Measurements from ENCODE around the gene AGTR1.

The AGTR1 gene

DNA sequence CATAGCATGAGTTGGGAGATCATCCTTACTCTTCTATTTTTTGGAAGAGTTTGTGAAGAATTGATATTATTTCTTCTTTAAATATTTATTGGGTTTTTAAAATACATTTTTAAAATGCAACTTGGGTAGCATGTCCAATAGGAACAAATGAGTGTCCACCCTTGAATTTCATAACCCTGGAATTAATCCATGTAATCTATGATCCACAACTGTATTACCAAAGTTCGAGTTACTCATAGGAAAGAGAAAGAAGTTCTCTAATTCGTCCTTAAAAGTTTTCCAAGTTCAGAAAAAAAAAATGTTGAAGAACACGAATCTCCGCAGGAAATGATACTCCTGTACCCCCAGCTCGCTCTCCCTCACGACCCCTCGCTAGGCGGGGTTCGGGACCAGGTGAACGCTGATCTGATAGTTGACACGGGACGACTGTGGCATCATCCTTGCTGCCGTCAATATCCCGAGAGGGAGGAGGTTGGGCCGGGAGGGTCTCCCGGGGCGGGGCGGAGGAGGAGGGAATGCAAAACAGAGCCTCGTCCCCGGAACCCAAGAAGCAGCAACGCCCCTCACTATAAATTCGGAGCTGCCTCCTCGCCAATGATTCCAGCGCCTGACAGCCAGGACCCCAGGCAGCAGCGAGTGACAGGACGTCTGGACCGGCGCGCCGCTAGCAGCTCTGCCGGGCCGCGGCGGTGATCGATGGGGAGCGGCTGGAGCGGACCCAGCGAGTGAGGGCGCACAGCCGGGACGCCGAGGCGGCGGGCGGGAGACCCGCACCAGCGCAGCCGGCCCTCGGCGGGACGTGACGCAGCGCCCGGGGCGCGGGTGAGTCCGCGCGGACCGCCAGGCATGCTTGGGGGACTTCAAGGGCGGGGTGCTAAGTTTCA is at the start of gene AGTR1:
Gene AGTR1, plus strand, starts transcription at position 598 of the 884 bp plus-strand sequence. CDS start 43,133 bp downstream, outside the sequence.
- DNase-seq = no peak

DNA sequence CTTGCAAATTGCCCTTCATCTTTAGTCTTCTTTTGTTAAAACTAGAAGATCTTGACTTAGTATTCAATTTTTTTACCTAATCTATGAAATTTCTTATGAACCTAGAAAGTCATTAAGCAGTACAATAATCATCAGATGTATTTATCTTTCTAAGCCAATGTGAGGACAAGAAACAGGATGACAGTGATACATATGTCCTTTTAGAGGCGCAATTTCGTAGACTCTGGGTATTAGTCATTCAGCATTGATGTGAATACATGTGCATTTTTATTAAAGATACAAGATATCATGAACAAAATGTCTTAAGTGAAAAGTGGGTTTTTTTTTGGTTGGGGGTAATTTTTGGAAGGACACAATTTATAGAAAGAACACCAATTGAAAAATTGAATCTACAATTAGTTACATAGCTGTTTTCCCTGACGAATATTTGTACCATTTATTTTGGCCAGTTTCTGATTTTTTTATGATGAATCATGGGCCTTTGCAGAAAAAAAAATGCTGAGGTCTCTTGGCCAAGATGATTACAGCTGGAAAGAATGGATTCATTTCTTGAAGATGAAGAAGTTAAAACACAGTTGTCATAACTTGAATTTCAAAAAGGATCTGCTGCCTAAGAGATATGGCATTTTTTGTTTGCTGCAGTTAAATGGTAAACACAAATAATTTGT is 48.9 kb upstream of the AGTR1 start:
- no peak for DNase-seq

DNA sequence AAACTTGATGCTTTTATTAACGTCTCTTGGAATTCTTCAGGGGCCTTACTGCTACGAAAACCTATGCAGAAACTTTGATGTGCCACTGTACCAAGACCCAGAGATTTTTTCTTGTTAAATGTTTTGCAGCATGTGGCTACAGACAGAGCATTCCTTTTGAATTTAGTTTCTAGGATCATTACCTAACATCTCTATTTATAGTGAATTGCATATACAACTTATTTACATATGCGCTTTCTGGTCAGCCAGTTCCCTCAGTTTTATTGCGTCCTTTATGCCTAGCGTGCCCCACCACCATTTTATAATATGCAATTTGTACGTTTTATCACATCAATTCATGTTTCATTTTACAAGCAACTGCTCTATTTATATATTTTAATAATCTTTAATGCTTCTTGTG is 46.2 kb upstream of the AGTR1 start:
- no peak for DNase-seq

DNA sequence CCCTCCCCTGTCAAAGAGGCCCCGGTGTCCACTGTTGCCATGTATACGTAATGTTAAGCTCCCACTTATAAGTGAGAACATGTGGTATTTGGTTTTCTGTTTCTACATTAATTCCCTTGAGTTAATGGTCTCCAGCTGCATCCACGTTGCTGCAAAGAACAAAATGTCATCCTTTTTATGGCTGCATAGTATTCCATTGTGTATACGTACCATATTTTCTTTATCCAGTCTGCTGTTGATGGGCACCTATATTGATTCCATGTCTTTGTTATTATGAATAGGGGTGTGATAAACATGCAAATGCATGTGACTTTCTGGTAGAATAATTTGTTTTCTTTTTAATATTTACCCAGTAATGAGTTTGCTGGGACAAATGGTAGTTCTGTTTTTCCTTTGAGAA is 43.3 kb upstream of the AGTR1 start:
- DNase-seq = no peak

DNA sequence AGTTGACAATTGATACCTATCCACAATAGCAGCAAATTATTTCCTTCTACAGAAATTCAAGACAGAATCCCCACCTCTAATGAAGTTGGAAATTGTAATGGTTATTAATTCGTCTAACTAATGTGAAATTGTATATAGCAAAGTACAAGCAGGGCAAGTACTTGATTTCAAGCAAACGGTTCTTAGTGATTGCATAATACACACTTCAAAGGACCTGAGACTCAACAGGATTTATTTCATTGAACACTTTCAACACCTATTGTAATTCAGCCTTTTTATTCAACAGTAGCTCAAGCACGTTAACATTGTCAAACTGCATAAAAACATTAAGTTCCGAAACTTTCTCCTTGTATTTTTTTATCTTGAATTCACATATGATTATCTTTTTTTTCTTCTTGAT is 40.2 kb upstream of the AGTR1 start:
- DNase-seq = no peak

DNA sequence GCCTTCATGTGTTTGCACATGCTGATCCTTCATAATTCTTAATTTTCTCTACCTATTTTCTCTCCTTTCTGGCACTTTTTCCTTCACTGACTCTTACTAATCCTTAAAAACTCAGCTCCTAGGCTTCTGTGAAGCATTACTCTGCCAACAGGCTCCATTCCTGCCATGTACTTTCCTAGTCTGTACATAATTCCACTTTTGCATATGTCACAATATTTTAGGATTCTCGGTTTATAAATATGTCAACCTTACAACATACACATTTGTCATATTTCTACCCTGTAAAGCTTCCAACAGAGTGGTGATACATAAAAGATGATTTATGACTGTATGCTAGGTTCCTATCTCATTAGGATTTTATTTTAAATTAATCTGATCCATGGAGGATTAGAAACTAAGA is 38.2 kb upstream of the AGTR1 start:
- DNase-seq = no peak

DNA sequence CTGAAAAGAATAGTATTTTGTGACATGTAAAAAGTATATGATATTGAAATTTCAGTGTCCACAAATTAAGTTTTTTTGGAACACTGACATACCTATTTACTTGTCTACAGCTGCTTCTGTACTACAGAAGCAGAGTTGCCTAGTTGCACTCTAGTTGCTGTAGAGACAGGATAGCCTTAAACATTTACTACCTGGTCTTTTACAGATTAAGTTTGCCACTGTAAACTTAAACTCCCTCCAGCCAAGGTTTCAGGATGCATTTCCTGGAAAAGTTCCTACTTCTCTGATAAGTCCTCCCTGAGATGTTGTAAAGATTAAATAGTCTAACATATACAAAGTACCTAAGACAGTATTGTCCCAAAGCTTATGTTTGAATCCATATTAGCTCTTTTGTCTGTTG is 17.4 kb upstream of the AGTR1 start:
- no peak for DNase-seq

DNA sequence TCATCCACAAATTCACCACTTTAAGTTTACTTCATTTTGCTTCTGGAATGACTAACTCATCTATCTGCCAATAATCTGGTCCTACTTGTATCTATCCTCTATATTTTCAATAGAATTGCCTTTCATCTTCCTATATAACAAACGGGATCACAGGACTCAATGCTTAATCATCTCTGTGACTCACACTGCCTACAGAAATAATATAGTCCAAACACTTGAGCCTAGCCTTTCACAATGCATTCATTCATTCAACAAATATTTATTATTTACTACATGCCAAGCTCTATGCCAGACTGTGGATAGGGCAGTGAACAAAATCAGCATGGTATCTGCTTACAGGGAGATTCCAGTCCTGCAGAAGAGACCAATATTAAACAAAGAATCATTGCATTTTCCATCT is 16.6 kb upstream of the AGTR1 start:
- no peak for DNase-seq

DNA sequence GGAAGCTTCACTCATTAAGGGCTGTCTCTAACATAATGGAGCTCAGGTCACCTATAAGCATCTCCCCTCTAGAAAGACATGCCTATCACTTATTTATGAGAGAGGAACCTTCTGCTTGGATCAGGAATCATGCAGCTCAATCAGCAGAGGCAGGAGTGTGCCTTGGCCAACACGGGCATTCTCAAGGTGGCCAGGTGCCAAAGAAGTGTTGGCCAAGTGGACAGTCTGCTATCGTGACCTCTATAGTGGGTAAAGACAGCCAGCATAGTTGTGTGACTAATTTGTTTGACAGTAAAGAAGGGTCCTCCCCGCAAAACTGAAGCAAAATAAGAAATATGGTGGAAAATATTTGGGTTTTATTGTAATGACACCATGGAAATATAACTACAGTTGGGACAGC is 14.7 kb upstream of the AGTR1 start:
- no peak for DNase-seq

DNA sequence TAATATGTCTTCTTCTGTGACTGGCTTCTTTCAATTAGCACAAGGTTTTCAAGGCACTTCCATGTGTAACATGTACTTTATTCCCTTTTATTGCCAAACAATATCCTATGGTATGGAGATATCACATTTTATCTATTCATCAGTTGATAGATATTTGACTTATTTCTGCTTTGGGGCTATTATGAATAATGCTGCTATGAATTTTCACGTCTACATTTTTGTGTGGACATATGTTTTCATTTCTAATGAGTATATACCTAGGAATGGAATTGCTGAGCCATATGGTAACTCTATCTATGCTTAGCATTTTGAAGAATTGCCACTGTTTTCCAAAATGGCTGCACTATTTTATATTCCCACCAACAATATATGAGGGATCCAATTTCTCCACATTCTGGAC is 3.6 kb upstream of the AGTR1 start:
- no peak for DNase-seq

GRCh38 chr3:148698190-148698810 is 597 bp downstream of the AGTR1 start:
- no peak for DNase-seq

DNA sequence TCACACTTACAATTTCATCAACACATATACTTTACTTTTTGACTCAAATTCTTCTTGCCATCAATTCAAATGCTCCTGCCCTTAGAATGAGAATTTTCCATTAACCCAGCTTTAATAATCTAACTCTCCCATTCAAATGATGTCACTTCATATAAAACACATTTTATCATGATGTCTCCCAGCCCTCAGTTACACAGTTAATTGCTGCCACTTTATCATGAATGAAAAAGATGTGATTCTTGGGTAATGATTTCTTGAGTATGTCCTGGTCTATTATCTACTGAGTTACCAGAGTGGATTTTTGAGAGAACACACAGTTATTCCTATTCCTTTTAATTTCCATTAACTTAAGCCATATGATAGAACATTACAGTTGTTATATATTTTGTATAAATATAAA is 7.6 kb downstream of the AGTR1 start:
- no peak for DNase-seq

GRCh38 chr3:148707601-148708380 is 10.1 kb downstream of the AGTR1 start:
- no peak for DNase-seq

- DNase-seq = no peak
Measured at GRCh38 chr3:148708409-148708808, 10.7 kb downstream of the AGTR1 start.

DNA sequence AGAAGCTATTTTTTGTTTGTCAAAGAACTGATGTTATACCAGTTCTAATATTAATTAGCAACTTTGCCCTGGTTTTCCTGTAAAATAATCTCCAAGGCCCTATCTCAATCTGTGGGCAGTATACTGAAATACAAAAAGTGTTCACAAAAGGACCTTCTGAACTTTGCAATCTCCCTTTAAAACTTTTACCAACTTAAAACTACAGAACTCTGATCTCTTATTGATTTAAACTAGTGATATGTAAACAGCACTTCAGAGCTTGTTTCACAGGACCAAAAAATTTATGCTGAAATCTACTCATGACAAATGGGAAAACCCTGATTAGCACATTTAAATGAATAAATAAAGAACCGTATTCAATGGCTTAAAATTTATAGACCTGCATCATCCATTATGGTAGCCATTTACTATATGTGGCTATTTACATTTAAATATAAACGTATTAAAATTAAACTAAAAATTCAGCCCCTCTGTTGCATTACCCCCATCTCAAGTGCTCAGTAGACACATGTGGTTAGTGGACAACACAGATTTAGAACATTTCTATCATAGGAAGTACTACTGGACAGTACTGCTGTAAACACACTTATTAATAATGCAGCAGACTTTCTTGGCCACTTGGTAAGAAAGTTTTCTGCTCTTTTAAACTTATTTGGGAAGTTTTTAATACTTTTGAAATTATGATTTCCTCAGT is 12.0 kb downstream of the AGTR1 start:
- no peak for DNase-seq

DNA sequence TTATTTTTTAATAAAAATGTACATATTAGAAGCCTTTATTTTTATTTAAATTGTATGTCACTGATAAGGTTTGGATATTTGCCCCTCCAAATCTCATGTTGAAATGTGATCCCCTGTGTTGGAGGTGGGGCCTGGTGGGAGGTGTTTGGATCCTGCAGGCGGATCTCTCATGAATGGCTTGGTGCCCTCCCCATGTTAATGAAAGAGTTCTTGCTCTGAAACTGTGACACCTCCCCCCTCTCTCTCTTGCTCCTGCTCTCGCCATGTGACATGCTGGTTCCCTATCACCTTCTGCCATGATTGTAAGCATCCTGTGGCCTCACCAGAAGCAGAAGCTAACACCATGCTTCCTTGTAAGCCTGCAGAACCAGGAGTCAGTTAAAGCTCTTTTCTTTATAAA is 13.0 kb downstream of the AGTR1 start:
- no peak for DNase-seq

DNA sequence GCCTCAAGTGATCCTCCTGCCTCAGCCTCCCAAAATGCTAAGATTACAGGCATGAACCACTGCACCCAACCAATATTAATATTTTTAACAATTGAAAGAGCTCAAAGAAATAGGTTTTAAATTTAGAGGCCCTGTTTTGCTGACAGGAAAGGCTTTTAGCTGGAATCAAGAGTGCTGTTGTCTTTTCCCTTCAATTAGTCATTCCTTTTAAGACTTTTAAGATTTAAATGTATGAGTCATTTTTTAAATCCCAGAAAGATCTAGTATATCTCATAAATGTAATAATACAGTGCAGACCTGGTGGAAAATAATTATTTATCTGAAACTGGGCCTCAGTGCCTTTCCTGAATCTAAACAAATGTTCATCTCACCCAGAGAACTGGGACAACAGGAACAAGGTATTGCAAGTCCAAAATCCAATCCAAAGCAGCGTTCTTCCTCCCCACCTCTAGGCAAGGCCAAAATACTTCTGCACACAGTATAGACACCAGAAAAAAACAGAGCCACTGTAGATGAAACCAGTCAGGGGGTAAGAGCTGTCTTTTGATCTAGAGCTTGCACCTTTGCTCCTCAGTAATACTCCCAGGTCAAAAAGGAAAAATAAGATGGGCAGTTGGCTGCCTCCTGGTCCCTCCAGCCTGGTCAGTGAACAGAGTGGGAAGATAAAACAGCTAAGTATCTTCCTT is 14.4 kb downstream of the AGTR1 start:
- no peak for DNase-seq

- DNase-seq = no peak
Measured at GRCh38 chr3:148714521-148714920, 16.8 kb downstream of the AGTR1 start.

GRCh38 chr3:148716657-148717056 is 19.0 kb downstream of the AGTR1 start:
- no peak for DNase-seq

DNA sequence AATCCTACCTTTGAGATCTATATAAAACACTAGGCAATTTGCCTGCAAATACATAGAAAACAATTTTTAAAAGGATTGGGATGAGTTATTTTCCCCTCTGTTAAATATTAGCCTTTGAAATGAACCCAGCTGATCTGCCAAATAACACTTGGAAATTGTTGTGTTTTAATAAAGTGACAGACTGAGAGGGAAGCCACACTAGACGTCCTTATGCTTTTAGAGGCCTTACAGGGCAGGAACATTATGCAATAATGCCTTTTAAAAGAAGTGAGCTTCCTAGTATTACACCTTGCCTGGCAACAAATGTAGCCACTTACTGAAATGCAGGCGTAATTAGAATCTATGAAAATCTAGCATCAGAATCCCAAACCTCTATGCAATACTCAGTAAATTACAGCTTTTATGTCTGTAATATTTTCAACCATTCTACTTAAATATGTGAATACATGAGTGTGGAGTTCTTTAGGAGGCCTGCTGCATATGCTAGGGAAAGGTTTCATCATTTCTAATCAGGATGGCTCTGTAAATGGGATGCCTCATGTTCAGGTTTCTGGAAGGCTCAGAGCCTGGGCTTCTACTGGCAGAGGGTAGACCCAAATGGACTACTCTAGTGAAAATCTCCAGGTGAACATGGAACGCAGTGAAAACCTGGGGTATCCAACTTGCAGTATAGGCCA is 20.3 kb downstream of the AGTR1 start:
- DNase-seq = no peak

Measured in NCI-H69 (cell line).